SK-N-SH treated with all-trans-retinoic acid at 6 μM for 48 hours (cell line): ENCODE data around the gene CXCR5.

Experiments
- ATAC-seq: fragments of 200-7000 bp; cut with Tn5 transposase; 3 replicates; pipeline ENCODE4 v1.9.1; 2020; ENCODE audit warnings: mild to moderate bottlenecking, moderate library complexity
- ARNTL ChIP-seq: fragments of 450-650 bp; formaldehyde crosslinking; IDR thresholded peaks from 2 replicates; pipeline ENCODE4 v1.5.0; 2020; ENCODE audit warnings: low read depth, mild to moderate bottlenecking, moderate library complexity, borderline replicate concordance
- CSDC2 ChIP-seq: fragments of 250-450 bp; sonication (Bioruptor Pico); IDR thresholded peaks from 2 replicates; pipeline ENCODE4 v1.5.0; 2020; ENCODE audit warnings: mild to moderate bottlenecking, moderate library complexity
- ESRRG ChIP-seq: fragments of 250-450 bp; sonication (Bioruptor Pico); IDR thresholded peaks from 2 replicates; pipeline ENCODE4 v1.6.1; 2021; ENCODE audit warnings: mild to moderate bottlenecking
- ISL1 ChIP-seq: fragments of 250-450 bp; sonication (Bioruptor Pico); IDR thresholded peaks from 2 replicates; pipeline ENCODE4 v2.1.2; 2022; ENCODE audit warnings: mild to moderate bottlenecking, moderate library complexity
- PPARA ChIP-seq: fragments of 250-450 bp; sonication (Bioruptor Pico); IDR thresholded peaks from 2 replicates; pipeline ENCODE4 v1.5.0; 2020; ENCODE audit warnings: mild to moderate bottlenecking, borderline replicate concordance
- RARB ChIP-seq: fragments of 250-450 bp; sonication (Bioruptor Pico); IDR thresholded peaks from 2 replicates; pipeline ENCODE4 v1.8.0; 2021; ENCODE audit warnings: mild to moderate bottlenecking, moderate library complexity
- SNAI2 ChIP-seq: fragments of 250-450 bp; sonication (Bioruptor Pico); IDR thresholded peaks from 2 replicates; pipeline ENCODE4 v1.5.0; 2020; ENCODE audit warnings: mild to moderate bottlenecking, moderate library complexity
- TCF4 ChIP-seq: fragments of 250-450 bp; sonication (Bioruptor Pico); IDR thresholded peaks from 2 replicates; pipeline ENCODE4 v1.8.0; 2021; ENCODE audit warnings: mild to moderate bottlenecking, moderate library complexity, borderline replicate concordance
- TOX ChIP-seq: fragments of 250-450 bp; sonication (Bioruptor Pico); IDR thresholded peaks from 2 replicates; pipeline ENCODE4 v1.8.0; 2021; ENCODE audit warnings: mild to moderate bottlenecking, moderate library complexity, borderline replicate concordance
- ZC3H10 ChIP-seq: fragments of 250-450 bp; sonication (Bioruptor Pico); IDR thresholded peaks from 2 replicates; pipeline ENCODE4 v1.5.1; 2021; ENCODE audit warnings: mild to moderate bottlenecking, moderate library complexity
- ZFP3 ChIP-seq: fragments of 250-450 bp; sonication (Bioruptor Pico); IDR thresholded peaks from 2 replicates; pipeline ENCODE4 v1.5.0; 2020; ENCODE audit warnings: mild to moderate bottlenecking, moderate library complexity
- ZFP30 ChIP-seq: fragments of 450-650 bp; formaldehyde crosslinking; IDR thresholded peaks from 2 replicates; pipeline ENCODE4 v1.5.0; 2022; ENCODE audit warnings: mild to moderate bottlenecking, moderate library complexity
- ZNF8 ChIP-seq: fragments of 450-650 bp; formaldehyde crosslinking; IDR thresholded peaks from 2 replicates; pipeline ENCODE4 v1.5.0; 2020; ENCODE audit warnings: mild to moderate bottlenecking, moderate library complexity
- TF ChIP-seq, protein P1 (sequence below): fragments of 250-450 bp; sonication (Bioruptor Pico); IDR thresholded peaks from 2 replicates; pipeline ENCODE4 v1.5.0; 2020; ENCODE audit warnings: mild to moderate bottlenecking, moderate library complexity
- TF ChIP-seq, protein P2 (sequence below): fragments of 250-450 bp; sonication (Bioruptor Pico); IDR thresholded peaks from 2 replicates; pipeline ENCODE4 v1.8.0; 2020; ENCODE audit warnings: mild to moderate bottlenecking, moderate library complexity, borderline replicate concordance
- TF ChIP-seq, protein P3 (sequence below): fragments of 250-450 bp; sonication (Bioruptor Pico); IDR thresholded peaks from 2 replicates; pipeline ENCODE4 v1.8.0; 2021; ENCODE audit warnings: low read depth, mild to moderate bottlenecking, moderate library complexity, borderline replicate concordance

CXCR5 gene

DNA sequence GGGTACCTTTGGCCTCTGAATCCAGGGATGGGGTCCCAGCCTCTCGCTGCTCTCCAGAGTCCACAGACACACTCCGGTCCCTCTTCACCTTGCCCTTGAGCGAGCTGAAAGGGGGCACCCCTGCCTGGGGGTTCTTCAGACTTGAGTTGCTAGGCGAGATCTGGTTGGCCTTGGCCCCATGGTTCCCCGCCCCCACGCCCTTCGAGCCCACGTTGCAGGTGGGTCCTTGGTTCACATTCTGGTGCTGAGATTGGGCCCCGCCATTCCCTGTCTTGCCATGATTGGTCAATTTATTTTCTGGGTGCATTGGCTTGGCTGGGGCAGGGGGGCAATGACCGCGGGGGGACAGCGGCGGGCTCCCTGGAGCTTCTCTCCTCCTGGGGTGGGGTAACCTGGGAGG is 24.6 kb downstream of the CXCR5 start:
- ATAC-seq = no peak
- TF ChIP-seq ESRRG (no peak), RARB (CRISPR knock-in tag) (no peak), PPARA (no peak)
- TF ChIP-seq, protein P1, sequence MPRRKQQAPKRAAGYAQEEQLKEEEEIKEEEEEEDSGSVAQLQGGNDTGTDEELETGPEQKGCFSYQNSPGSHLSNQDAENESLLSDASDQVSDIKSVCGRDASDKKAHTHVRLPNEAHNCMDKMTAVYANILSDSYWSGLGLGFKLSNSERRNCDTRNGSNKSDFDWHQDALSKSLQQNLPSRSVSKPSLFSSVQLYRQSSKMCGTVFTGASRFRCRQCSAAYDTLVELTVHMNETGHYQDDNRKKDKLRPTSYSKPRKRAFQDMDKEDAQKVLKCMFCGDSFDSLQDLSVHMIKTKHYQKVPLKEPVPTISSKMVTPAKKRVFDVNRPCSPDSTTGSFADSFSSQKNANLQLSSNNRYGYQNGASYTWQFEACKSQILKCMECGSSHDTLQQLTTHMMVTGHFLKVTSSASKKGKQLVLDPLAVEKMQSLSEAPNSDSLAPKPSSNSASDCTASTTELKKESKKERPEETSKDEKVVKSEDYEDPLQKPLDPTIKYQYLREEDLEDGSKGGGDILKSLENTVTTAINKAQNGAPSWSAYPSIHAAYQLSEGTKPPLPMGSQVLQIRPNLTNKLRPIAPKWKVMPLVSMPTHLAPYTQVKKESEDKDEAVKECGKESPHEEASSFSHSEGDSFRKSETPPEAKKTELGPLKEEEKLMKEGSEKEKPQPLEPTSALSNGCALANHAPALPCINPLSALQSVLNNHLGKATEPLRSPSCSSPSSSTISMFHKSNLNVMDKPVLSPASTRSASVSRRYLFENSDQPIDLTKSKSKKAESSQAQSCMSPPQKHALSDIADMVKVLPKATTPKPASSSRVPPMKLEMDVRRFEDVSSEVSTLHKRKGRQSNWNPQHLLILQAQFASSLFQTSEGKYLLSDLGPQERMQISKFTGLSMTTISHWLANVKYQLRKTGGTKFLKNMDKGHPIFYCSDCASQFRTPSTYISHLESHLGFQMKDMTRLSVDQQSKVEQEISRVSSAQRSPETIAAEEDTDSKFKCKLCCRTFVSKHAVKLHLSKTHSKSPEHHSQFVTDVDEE (CRISPR knock-in tag) = no peak
- TF ChIP-seq, all 23 proteins: peak for 0

DNA sequence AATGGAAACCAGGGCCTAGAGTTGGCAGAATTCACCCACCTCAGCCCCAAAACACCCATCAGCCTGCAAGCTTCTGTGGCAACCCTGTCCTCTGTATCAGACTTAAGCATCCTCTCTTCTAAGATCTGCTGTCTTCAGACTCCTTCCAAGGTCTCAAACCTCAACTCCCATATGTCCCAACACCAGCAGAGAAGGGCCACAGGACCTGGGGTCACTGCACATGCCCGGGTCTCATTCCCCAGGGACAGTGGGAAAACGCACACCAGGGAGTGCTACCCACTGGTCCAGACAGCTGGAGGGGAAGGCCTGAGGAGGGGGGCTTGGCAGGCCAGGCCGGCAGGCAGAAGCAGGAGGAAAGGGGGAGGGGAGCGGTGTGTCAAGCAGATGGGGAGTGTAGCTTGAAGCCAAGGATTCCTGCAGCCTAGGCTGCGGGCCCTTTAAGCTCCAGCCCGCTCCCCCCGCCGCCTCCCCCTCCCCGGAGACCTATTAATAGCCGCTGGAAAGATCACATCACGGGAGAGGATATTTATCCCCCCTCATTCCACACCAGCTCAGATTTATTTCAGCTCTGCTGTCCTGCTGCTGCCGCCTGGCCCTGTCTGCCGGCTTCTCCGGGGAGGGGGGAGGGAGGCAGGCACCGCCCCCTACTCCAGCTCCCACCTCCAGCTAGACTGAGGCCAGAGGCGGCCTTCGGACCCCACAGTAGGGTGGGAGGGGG is 25.4 kb downstream of the CXCR5 start:
- TF ChIP-seq TCF4 (CRISPR knock-in tag) (peak; percentile 57; the same call in 1 of the 2 replicates), ARNTL (CRISPR knock-in tag) (no peak), ISL1 (CRISPR knock-in tag) (no peak), ZC3H10 (no peak), PPARA (no peak), RARB (CRISPR knock-in tag) (no peak), ZNF8 (CRISPR knock-in tag) (no peak)
- TF ChIP-seq, protein P2, sequence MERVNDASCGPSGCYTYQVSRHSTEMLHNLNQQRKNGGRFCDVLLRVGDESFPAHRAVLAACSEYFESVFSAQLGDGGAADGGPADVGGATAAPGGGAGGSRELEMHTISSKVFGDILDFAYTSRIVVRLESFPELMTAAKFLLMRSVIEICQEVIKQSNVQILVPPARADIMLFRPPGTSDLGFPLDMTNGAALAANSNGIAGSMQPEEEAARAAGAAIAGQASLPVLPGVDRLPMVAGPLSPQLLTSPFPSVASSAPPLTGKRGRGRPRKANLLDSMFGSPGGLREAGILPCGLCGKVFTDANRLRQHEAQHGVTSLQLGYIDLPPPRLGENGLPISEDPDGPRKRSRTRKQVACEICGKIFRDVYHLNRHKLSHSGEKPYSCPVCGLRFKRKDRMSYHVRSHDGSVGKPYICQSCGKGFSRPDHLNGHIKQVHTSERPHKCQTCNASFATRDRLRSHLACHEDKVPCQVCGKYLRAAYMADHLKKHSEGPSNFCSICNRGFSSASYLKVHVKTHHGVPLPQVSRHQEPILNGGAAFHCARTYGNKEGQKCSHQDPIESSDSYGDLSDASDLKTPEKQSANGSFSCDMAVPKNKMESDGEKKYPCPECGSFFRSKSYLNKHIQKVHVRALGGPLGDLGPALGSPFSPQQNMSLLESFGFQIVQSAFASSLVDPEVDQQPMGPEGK (CRISPR knock-in tag) = peak; percentile 78; the same call in 1 of the 2 replicates
- ATAC-seq = peak; percentile 43

DNA sequence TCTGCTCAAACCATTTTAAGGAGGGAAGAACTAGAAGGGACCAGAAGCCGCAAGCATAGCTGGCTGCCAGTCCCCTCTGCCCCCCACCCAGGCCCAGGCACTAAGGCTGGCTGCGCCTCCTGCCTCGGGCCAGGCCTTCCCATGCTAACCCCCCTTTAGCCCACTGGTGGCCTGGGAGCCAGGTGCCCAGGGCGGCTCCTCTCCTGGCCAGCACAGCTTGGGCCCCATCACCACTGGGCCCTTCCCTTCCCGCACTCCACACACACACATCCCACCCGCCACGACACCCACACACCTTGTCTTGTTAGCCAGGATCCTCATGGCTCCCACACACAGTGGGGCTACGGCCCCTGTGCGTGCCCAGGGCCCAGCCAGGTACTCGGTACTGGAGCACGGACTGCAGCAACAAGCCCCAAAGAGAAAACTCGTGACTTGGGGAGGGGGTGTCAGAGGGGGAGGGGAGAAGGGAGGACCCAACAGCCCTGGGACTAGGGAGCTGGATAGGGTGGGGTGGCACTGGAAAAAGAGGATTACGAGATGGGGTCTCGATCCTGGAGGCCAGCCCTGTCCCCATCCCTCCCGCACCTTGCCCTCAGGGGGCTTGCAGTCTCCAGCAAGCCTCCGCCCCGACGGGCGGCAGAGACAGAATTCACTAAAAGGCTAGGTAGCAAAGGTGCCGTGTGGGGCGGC is 26.1 kb downstream of the CXCR5 start:
- peak; percentile 0; the same call in 2 of the 3 replicates for ATAC-seq

DNA sequence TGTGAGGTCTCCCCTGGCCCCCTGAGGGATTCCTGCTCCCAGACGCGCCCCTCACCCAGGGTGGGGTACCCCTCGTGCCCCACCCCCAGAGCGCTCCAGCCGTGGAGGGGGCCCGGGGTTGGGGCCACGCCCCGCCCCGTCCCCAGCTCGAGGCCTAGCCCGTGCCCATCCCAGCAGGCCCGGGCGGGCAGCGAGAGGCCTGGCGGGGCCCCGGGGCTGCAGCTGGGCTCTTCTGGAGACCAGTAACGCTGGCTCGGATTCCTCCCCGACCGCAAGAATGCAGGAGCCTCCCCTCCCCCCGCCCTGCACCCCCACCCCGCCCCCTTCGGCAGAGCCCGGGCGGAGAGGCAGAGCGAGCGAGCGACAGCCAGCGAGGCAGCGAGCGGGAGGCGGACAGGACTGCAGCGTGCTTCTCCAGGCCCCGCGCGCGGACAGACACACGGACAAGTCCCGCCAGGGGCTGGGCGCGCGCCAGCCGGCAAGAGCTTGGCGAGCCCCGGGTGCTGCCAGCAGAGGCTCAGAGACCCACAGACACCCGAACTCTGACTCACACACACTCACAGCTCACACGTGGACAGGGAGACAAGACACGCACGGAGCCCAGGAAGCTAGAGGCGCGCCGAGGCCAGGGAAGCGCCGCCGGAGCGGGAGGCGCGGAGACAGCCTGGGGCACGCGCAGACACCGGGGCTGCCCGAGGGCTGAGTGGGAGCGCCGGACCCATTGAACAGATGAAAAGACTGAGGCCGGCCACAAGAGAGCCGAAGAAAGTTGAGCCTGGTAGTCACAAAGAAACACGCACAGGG is 26.8 kb downstream of the CXCR5 start:
- TF ChIP-seq CSDC2 = 0 out of 2 replicates have a peak, but pooled peaks have one; percentile 71
- TF ChIP-seq, protein P2 (CRISPR knock-in tag) = 0 out of 2 replicates have a peak, but pooled peaks have one; percentile 13
- 0 out of 2 replicates have a peak, but pooled peaks have one; percentile 15 for TF ChIP-seq ZFP3 (CRISPR knock-in tag)
- no peak for TF ChIP-seq ESRRG
- TF ChIP-seq, protein P3, sequence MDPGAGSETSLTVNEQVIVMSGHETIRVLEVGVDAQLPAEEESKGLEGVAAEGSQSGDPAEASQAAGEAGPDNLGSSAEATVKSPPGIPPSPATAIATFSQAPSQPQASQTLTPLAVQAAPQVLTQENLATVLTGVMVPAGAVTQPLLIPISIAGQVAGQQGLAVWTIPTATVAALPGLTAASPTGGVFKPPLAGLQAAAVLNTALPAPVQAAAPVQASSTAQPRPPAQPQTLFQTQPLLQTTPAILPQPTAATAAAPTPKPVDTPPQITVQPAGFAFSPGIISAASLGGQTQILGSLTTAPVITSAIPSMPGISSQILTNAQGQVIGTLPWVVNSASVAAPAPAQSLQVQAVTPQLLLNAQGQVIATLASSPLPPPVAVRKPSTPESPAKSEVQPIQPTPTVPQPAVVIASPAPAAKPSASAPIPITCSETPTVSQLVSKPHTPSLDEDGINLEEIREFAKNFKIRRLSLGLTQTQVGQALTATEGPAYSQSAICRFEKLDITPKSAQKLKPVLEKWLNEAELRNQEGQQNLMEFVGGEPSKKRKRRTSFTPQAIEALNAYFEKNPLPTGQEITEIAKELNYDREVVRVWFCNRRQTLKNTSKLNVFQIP = no peak
- ATAC-seq = peak; percentile 57

More for the DNA sequence above, 26.1 kb downstream of the CXCR5 start:
- TF ChIP-seq ZNF8 (CRISPR knock-in tag) (no peak), ZC3H10 (no peak), TOX (CRISPR knock-in tag) (no peak), SNAI2 (CRISPR knock-in tag) (no peak), ARNTL (CRISPR knock-in tag) (no peak), ZFP30 (CRISPR knock-in tag) (no peak), PPARA (no peak), ZFP3 (CRISPR knock-in tag) (no peak), ISL1 (CRISPR knock-in tag) (no peak)
- TF ChIP-seq, all 23 proteins: peak for 0
